Measurements from ENCODE around the gene MEN1. TPM values are rescaled to one million over a fixed set of nuclear protein-coding genes. Genes with fewer than 3 reads are reported as not detected.

Gene MEN1
- total RNA-seq, 2 experiments from 2014 or later: 44.4 to 72.4 TPM

DNA sequence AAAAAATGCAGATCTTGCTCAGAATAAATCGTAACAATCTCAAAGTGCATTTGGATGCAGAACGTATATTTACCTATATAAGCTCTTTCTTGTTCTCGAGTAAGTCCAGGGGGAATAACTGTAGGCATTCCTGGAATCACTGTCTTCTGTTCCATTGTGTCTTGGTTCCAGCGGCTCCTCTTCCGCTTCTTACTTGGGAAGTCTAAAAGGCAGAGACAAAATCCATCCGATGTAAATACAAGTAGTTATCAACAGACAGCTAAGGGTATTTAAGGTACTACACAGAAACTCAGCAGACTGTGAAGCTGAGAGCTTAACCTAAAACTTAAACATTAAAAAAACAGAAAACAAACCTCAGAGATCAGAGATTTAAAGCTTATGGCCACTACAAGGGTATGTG is 33.9 kb downstream of the MEN1 start:
- DNase-seq (ENCODE audit: low spot score): no peak
- H2AFZ ChIP-seq (ENCODE audit: low read length): no peak overlapping the region
- no peaks in the 10 kb centered on the region for H3K9me3 ChIP-seq (ENCODE audit: low read length)
- peak overlapping the region; percentile 99 for H3K4me3 ChIP-seq (ENCODE audit: low read depth, low read length, poor library complexity, severe bottlenecking)
- ChIA-PET POLR2A (interaction anchor here (0.9 kb wide), 1 partner anchor 298 kb away, joined by 3 read pairs; no protein-coding TSS in a partner anchor), CTCF (ENCODE audit: unreplicated experiment) (no interaction called here)
- intact Hi-C loops (cut with micrococcal nuclease; ENCODE audit: unreplicated experiment): loop anchor here (10.0 kb wide), 1 partner anchor 338 kb away; the partner anchor contains the start of genes TM7SF2 and ZNHIT2
- peaks cover 62% of the 10 kb centered on the region for H3K36me3 ChIP-seq (ENCODE audit: insufficient read depth, low read length)
- BruUV-seq (replicated peaks): no TSS peak
- H3K9me2 ChIP-seq (ENCODE audit: insufficient read depth, low read length): no peaks in the 10 kb centered on the region
- TF ChIP-seq, protein P1, sequence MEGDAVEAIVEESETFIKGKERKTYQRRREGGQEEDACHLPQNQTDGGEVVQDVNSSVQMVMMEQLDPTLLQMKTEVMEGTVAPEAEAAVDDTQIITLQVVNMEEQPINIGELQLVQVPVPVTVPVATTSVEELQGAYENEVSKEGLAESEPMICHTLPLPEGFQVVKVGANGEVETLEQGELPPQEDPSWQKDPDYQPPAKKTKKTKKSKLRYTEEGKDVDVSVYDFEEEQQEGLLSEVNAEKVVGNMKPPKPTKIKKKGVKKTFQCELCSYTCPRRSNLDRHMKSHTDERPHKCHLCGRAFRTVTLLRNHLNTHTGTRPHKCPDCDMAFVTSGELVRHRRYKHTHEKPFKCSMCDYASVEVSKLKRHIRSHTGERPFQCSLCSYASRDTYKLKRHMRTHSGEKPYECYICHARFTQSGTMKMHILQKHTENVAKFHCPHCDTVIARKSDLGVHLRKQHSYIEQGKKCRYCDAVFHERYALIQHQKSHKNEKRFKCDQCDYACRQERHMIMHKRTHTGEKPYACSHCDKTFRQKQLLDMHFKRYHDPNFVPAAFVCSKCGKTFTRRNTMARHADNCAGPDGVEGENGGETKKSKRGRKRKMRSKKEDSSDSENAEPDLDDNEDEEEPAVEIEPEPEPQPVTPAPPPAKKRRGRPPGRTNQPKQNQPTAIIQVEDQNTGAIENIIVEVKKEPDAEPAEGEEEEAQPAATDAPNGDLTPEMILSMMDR (conservative IDR thresholded peaks at IDR 0.05; ENCODE audit: low read length): no peak
- TF ChIP-seq EZH2phosphoT487 (IDR thresholded peaks at IDR 0.05; ENCODE audit: borderline replicate concordance, low read depth, low read length): no peak
- H3K79me2 ChIP-seq (ENCODE audit: insufficient read depth, low read depth, low read length): peaks cover 70% of the 10 kb centered on the region
- no peak overlapping the region for H3K27ac ChIP-seq (ENCODE audit: low read depth, low read length, poor library complexity, severe bottlenecking)
- peak overlapping the region; percentile 87 for H3K4me2 ChIP-seq (ENCODE audit: low read length)
- H3K4me1 ChIP-seq (ENCODE audit: insufficient read depth, low read length, poor library complexity, severe bottlenecking): peaks cover 72% of the 10 kb centered on the region
- H4K20me1 ChIP-seq (ENCODE audit: insufficient read depth, low read length): peaks cover 57% of the 10 kb centered on the region

DNA sequence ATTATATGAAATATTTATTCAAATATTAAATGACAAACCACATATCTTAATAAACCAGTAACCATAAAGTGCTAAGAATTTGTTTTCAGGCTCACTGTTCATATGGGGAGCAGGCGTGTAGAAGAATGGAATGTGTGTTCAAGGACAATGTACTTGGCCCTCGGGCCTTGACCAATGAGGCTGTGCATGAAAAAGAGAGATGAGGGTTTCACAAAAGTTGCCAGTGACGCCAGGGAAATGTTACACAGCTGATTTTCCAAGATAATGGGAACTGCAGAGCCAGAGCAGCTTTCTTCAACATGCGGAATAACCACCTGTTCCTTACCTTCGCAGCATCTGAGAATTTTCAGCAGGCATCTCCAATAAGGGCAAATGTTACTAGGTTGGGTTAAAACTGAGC is 36.2 kb downstream of the MEN1 start:
- intact Hi-C loops (cut with micrococcal nuclease; ENCODE audit: unreplicated experiment): loop anchor here (10.0 kb wide), 1 partner anchor 341 kb away; the partner anchor contains the start of genes TM7SF2 and ZNHIT2
- no TSS peak for BruUV-seq (replicated peaks)
- Histone ChIP-seq H3K9me3 (ENCODE audit: low read length) (no peaks in the 10 kb centered on the region), H3K4me2 (ENCODE audit: low read length) (peak overlapping the region; percentile 21), H3K4me3 (ENCODE audit: low read depth, low read length, poor library complexity, severe bottlenecking) (no peak overlapping the region), H3K36me3 (ENCODE audit: insufficient read depth, low read length) (peaks cover 84% of the 10 kb centered on the region), H4K20me1 (ENCODE audit: insufficient read depth, low read length) (peaks cover 78% of the 10 kb centered on the region), H3K9me2 (ENCODE audit: insufficient read depth, low read length) (no peaks in the 10 kb centered on the region), H2AFZ (ENCODE audit: low read length) (no peak overlapping the region), H3K4me1 (ENCODE audit: insufficient read depth, low read length, poor library complexity, severe bottlenecking) (peaks cover 61% of the 10 kb centered on the region), H3K79me2 (ENCODE audit: insufficient read depth, low read depth, low read length) (peaks cover 84% of the 10 kb centered on the region), H3K27ac (ENCODE audit: low read depth, low read length, poor library complexity, severe bottlenecking) (peak overlapping the region; percentile 84)
- ChIA-PET POLR2A (interaction anchor here (1.1 kb wide), 1 partner anchor 12 kb away, joined by 3 read pairs; no protein-coding TSS in a partner anchor), CTCF (ENCODE audit: unreplicated experiment) (no interaction called here)
- no peak for DNase-seq (ENCODE audit: low spot score)
- TF ChIP-seq, protein P1 (conservative IDR thresholded peaks at IDR 0.05; ENCODE audit: low read length): no peak
- no peak for TF ChIP-seq EZH2phosphoT487 (IDR thresholded peaks at IDR 0.05; ENCODE audit: borderline replicate concordance, low read depth, low read length)

DNA sequence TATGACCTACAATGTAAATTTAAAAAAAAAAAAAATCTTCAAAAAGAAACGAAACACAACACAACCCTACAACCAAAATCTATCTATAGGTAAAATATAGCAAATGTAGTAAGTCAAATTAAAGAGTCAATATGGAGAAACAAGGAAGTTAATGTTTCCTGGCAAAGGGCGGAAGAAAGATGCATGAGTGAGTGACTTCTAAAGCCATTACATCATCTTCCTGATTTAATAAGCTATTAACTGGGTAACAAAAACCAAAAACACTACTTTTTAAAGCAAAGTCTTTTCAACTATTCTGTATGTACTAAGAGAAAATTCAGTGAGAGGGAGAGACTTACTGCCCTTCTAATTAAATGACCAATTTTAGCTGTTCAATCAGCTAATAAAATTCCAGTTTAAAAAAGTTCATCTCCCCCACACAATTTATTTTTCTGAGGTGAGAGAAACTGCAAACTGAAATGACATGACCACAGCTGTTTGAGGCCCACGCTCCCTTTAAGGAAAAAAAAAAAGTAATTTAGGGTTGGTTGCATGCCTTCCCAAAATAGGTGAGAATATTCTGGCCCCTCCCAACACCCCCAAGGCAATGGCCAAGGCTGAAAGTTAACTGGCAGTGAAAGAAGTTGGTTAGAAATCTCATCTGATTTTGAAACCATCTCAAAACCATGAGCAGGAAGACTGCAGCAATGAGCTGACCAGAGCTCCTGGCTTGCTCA is 37.9 kb downstream of the MEN1 start:
- Histone ChIP-seq H3K4me3 (ENCODE audit: low read depth, low read length, poor library complexity, severe bottlenecking) (peak overlapping the region; percentile 47), H3K4me2 (ENCODE audit: low read length) (peak overlapping the region; percentile 70), H3K4me1 (ENCODE audit: insufficient read depth, low read length, poor library complexity, severe bottlenecking) (peaks cover 65% of the 10 kb centered on the region), H4K20me1 (ENCODE audit: insufficient read depth, low read length) (peaks cover 84% of the 10 kb centered on the region), H3K27ac (ENCODE audit: low read depth, low read length, poor library complexity, severe bottlenecking) (peak overlapping the region; percentile 84), H3K36me3 (ENCODE audit: insufficient read depth, low read length) (peaks cover 100% of the 10 kb centered on the region), H3K79me2 (ENCODE audit: insufficient read depth, low read depth, low read length) (peaks cover 95% of the 10 kb centered on the region), H2AFZ (ENCODE audit: low read length) (no peak overlapping the region), H3K9me2 (ENCODE audit: insufficient read depth, low read length) (no peaks in the 10 kb centered on the region), H3K9me3 (ENCODE audit: low read length) (no peaks in the 10 kb centered on the region)
- CTCF ChIA-PET (ENCODE audit: unreplicated experiment): interaction anchor here (2.3 kb wide), 1 partner anchor 28 kb away, joined by 6 read pairs; the partner anchor contains the start of gene RASGRP2
- peak; percentile 61 for DNase-seq (ENCODE audit: low spot score)
- BruUV-seq (replicated peaks): no TSS peak
- intact Hi-C loops (cut with micrococcal nuclease; ENCODE audit: unreplicated experiment): loop anchor here (10.0 kb wide), 1 partner anchor 342 kb away; the partner anchor contains the start of genes TM7SF2 and ZNHIT2
- POLR2A ChIA-PET: interaction anchor here (0.6 to 3.2 kb wide), 9 partner anchors 9 to 463 kb away, joined by 3 to 15 read pairs (median 4); partner anchors contain the start of genes PYGM and RASGRP2
- TF ChIP-seq, protein P1 (conservative IDR thresholded peaks at IDR 0.05; ENCODE audit: low read length): no peak
- TF ChIP-seq EZH2phosphoT487 (IDR thresholded peaks at IDR 0.05; ENCODE audit: borderline replicate concordance, low read depth, low read length): no peak

Measured in OCI-LY7 (cell line).